WTC11 (cell line): Measurements from ENCODE around the gene CCDC185. TPM values are rescaled to one million over a fixed set of nuclear protein-coding genes. Genes with fewer than 3 reads are reported as not detected.

Experiments used
- ATAC-seq: fragments of 200-7000 bp; cut with Tn5 transposase; 2 replicates; pipeline ENCODE4 v1.10.0; 2021; ENCODE audit warnings: mild to moderate bottlenecking, moderate library complexity
- CTCF ChIA-PET: fragments of 300-600 bp; sonication (Branson Sonifier 250); formaldehyde crosslinking; loops from one replicate; lab custom pipeline; 2021; ENCODE audit warnings: antibody characterized with exemption; lab: Charles Lee
- POLR2A ChIA-PET: fragments of 350-600 bp; sonication (Branson Sonifier 250); formaldehyde crosslinking; loops from one replicate; lab custom pipeline; 2021; ENCODE audit warnings: antibody characterized with exemption; lab: Charles Lee
- DNase-seq: peaks from one replicate; pipeline ENCODE4 v3.0.0; 2021; ENCODE audit warnings: low spot score
- H3K27ac Mint-ChIP-seq: 2 replicates; pipeline ENCODE4 v1.8.0; 2021; ENCODE audit warnings: mixed read lengths
- H3K27me3 Mint-ChIP-seq: 2 replicates; pipeline ENCODE4 v1.8.0; 2021; ENCODE audit warnings: low read depth, mild to moderate bottlenecking, moderate library complexity, mixed read lengths
- H3K36me3 Mint-ChIP-seq: 2 replicates; pipeline ENCODE4 v1.8.0; 2021; ENCODE audit warnings: mixed read lengths
- H3K4me1 Mint-ChIP-seq: 2 replicates; pipeline ENCODE4 v1.8.0; 2022; ENCODE audit warnings: mixed read lengths
- H3K4me3 Mint-ChIP-seq: 2 replicates; pipeline ENCODE4 v1.8.0; 2021; ENCODE audit warnings: mild to moderate bottlenecking, moderate library complexity, mixed read lengths
- H3K9me3 Mint-ChIP-seq: 2 replicates; pipeline ENCODE4 v1.8.0; 2021; ENCODE audit warnings: mixed read lengths
- AFF4 ChIP-seq: sonication (generic); formaldehyde crosslinking; IDR thresholded peaks from 2 replicates; pipeline ENCODE4 v1.8.1; 2023; ENCODE audit warnings: mild to moderate bottlenecking, missing genetic modification reagents, borderline replicate concordance
- CREB1 ChIP-seq: sonication (generic); formaldehyde crosslinking; IDR thresholded peaks from 2 replicates; pipeline ENCODE4 v1.8.0; 2023; ENCODE audit warnings: mild to moderate bottlenecking, missing genetic modification reagents
- ESRRA ChIP-seq: sonication (generic); formaldehyde crosslinking; IDR thresholded peaks from 2 replicates; pipeline ENCODE4 v1.8.1; 2022; ENCODE audit warnings: mild to moderate bottlenecking, missing genetic modification reagents, borderline replicate concordance
- FOXP4 ChIP-seq: sonication (generic); formaldehyde crosslinking; IDR thresholded peaks from 2 replicates; pipeline ENCODE4 v1.8.0; 2022; ENCODE audit warnings: mild to moderate bottlenecking, missing genetic modification reagents
- GTF2I ChIP-seq: fragments of 250-450 bp; sonication (Bioruptor Pico); conservative IDR thresholded peaks from 2 replicates; pipeline ENCODE4 v1.4.0; 2021; ENCODE audit warnings: mild to moderate bottlenecking
- MXD4 ChIP-seq: fragments of 250-450 bp; sonication (Bioruptor Pico); IDR thresholded peaks from 2 replicates; pipeline ENCODE4 v1.8.0; 2021; ENCODE audit warnings: mild to moderate bottlenecking, moderate library complexity, borderline replicate concordance
- NFYB ChIP-seq: sonication (generic); formaldehyde crosslinking; conservative IDR thresholded peaks from 2 replicates; pipeline ENCODE4 v1.8.0; 2022; ENCODE audit warnings: low read depth, missing genetic modification reagents
- ZNF532 ChIP-seq: fragments of 250-450 bp; sonication (Bioruptor Pico); IDR thresholded peaks from 2 replicates; pipeline ENCODE4 v1.9.0; 2021; ENCODE audit warnings: mild to moderate bottlenecking, borderline replicate concordance
- total RNA-seq: library from RNA; stranded (reverse); gene quantifications from 3 replicates; pipeline ENCODE4 v1.2.3, GENCODE V29; 2021

Gene CCDC185
- total RNA-seq, 1 experiment from 2014 or later: not detected

- TF ChIP-seq AFF4 (CRISPR knock-in tag) (no peak), ESRRA (CRISPR knock-in tag) (no peak), MXD4 (CRISPR knock-in tag) (no peak), ZNF532 (CRISPR knock-in tag) (no peak), GTF2I (CRISPR knock-in tag) (no peak)
Measured at GRCh38 chr1:223363057-223363855, 30.0 kb upstream of the CCDC185 start (continued).

GRCh38 chr1:223363856-223364684 lies 29.1 kb upstream of the CCDC185 start, which contains the start of gene SUSD4:
TSS of gene SUSD4 (minus strand) at chr1:223364176. CDS start at chr1:223363425, 751 bp downstream.
- Mint-ChIP-seq H3K4me3 (peak within 1 kb of the TSS; percentile 88), H3K36me3 (no peaks in the 10 kb centered on the region), H3K27me3 (peaks cover 78% of the 10 kb centered on the region), H3K27ac (no peak within 1 kb of the TSS), H3K4me1 (peaks cover 17% of the 10 kb centered on the region), H3K9me3 (no peaks in the 10 kb centered on the region)
- ATAC-seq (peak; percentile 68), DNase-seq (peak; percentile 79)
- ChIA-PET POLR2A (interaction anchor here (0.6 to 1.5 kb wide), 8 partner anchors 11 to 1138 kb away, joined by 3 to 6 read pairs (median 3); partner anchors contain the start of gene TLR5), CTCF (interaction anchor here (0.6 to 3.8 kb wide), 16 partner anchors 10 to 320 kb away, joined by 3 to 40 read pairs (median 5); no protein-coding TSS in a partner anchor)
- no peak for TF ChIP-seq CREB1 (CRISPR knock-in tag)
- TF ChIP-seq NFYB: peak; percentile 59
- no peak for TF ChIP-seq FOXP4
- TF ChIP-seq GTF2I (CRISPR knock-in tag): no peak
- TF ChIP-seq, all 79 proteins: peak for 1
